GM06990 (cell line): ENCODE data around the gene MED14.

Source experiments
- DNase-seq: peaks from one replicate; pipeline ENCODE4 v3.0.0-alpha.2; 2011; ENCODE audit not compliant: insufficient read length; ENCODE audit errors: extremely low read depth
- H3K27me3 ChIP-seq: replicated peaks from 2 replicates; pipeline ENCODE4 v1.6.0; 2011; ENCODE audit warnings: low read length; ENCODE audit not compliant: control insufficient read depth, insufficient read depth
- H3K36me3 ChIP-seq: 2 replicates; pipeline ENCODE4 v1.5.1; 2011; ENCODE audit warnings: low read length; ENCODE audit not compliant: control insufficient read depth, insufficient read depth
- H3K4me3 ChIP-seq: replicated peaks from 2 replicates; pipeline ENCODE4 v1.5.1; 2011; ENCODE audit warnings: low read depth, mild to moderate bottlenecking, control low read depth, low read length
- CTCF ChIP-seq: IDR thresholded peaks from 2 replicates; pipeline ENCODE4 v1.5.1; 2011; ENCODE audit warnings: low read length, control low read depth, mild to moderate bottlenecking, inconsistent platforms; ENCODE audit not compliant: insufficient read depth, poor library complexity, severe bottlenecking

Gene MED14

DNA sequence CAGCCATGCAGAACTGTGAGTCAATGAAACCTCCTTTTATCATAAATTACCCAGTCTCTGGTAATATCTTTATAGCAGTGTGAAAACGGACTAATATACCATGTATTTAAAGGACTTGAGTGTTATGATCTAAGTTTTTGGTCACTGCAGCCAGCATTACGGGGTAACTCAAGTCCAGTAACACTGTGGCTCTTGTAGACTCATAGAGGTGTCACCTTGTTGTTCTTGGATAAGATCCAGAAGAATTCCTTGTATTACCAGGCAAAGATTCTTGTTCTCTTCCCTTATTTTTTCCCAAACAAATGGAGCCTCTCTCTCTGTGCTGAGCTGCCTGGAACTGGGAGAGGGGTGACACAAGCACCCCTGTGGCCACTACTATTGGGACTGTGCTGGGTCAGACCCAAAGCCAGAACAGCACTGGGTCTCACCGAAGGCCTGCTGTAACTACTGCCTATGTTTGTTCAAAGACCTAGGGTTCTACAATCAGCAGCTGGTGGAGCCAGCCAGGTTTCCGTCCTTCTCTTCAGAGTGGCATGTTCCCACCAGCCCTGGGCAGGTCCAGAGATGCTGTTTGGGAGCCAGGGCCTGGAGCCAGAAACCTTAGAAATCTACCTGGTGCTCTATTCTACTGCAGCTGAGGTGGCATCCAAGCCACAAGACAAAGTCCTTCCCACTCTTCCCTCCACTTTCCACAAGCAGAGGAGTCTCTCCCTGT lies 43.7 kb upstream of the MED14 start:
- Histone ChIP-seq H3K4me3 (no peak overlapping the region), H3K36me3 (no peaks in the 10 kb centered on the region), H3K27me3 (no peaks in the 10 kb centered on the region)
- no peak for DNase-seq
- TF ChIP-seq CTCF = no peak

GRCh38 chrX:40773809-40774208 lies 38.5 kb upstream of the MED14 start:
- Histone ChIP-seq H3K4me3 (no peak overlapping the region), H3K36me3 (no peaks in the 10 kb centered on the region)
- no peak for DNase-seq

DNA sequence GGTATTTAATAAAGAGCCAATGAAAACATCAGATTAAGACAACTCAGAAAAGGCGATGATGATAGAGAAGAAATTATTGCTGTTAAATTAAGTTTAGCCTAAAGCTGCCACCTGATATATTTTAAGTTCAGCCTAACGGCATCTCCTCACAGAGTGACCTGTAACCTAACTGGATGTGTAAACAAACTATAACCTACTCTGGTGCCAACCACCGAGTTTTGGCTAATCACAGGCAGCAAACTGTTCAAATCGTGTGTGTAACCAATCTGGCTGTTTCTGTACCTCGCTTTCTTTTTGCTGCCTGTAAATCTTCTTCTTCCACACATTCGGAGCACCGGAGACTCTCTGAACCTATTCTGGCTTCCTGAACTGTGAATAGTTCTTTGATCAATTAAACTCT lies 37.8 kb upstream of the MED14 start:
- no peak for DNase-seq
- Histone ChIP-seq H3K27me3 (no peaks in the 10 kb centered on the region; the same call in 1 of the 2 replicates), H3K36me3 (no peaks in the 10 kb centered on the region), H3K4me3 (no peak overlapping the region)
- no peak for TF ChIP-seq CTCF

More at GRCh38 chrX:40773809-40774208, 38.5 kb upstream of the MED14 start:
- no peak for TF ChIP-seq CTCF
- no peaks in the 10 kb centered on the region; the same call in 1 of the 2 replicates for H3K27me3 ChIP-seq

DNA sequence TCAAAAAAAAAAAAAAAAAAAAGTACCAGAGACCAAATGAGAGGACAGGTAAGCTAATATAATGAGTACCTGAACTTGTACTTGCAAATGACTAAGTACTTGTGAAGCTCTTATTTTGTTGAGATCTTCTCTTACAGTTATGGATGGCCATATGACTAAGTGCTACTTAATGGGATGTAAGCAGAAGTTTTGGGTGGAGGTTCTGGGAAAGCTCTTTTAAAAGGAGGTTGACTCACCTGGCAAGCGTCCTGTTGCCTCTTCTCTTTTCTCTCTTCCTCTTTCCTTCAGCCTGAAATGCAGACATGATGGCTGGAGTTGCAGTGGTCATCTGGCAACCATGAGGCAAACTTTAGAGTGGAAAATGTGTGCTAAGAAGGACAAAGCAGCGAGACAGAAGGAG lies 36.9 kb upstream of the MED14 start:
- DNase-seq = no peak
- Histone ChIP-seq H3K4me3 (no peak overlapping the region), H3K27me3 (no peaks in the 10 kb centered on the region; the same call in 1 of the 2 replicates), H3K36me3 (no peaks in the 10 kb centered on the region)
- no peak for TF ChIP-seq CTCF

DNA sequence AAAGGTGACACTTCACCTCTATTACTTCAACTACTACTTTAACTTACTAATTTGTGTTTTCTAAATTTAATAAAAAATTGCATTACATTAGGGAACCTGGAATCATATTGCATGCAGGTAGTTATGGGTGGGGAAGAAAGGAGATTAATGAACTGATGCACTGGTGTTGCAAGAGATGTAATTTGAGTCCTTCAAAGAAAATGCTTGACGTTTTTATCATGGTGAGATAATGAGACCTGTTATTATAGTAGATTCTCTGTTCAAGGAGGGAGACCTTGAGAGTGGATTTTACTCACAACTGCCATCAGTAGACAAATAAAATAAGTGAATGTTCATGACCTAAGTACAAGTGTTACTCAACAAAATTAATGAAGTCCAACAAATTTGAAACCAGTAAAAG lies 26.4 kb upstream of the MED14 start:
- no peaks in the 10 kb centered on the region for H3K27me3 ChIP-seq
- no peak for DNase-seq

More for the DNA sequence above, 26.4 kb upstream of the MED14 start:
- no peak overlapping the region for H3K4me3 ChIP-seq
- H3K36me3 ChIP-seq = no peaks in the 10 kb centered on the region
- TF ChIP-seq CTCF = no peak
